Neuronal stem cell (in vitro differentiated cells): ENCODE measurements around the gene CADM2.

ENCODE experiments used
- DNase-seq: peaks from one replicate; pipeline ENCODE4 v3.0.0-alpha.2; 2013; ENCODE audit warnings: low spot score
- H2AFZ ChIP-seq: one replicate; pipeline ENCODE4 v1.6.1; 2013; ENCODE audit warnings: mild to moderate bottlenecking, low read length, inconsistent platforms
- H2AK5ac ChIP-seq: 2 replicates; pipeline ENCODE4 v1.6.1; 2013; ENCODE audit warnings: low read depth, mild to moderate bottlenecking, inconsistent platforms, low read length, moderate library complexity, mixed read lengths
- H2BK120ac ChIP-seq: 2 replicates; pipeline ENCODE4 v1.6.1; 2013; ENCODE audit warnings: low read depth, mild to moderate bottlenecking, inconsistent platforms, low read length, moderate library complexity, mixed read lengths
- H2BK12ac ChIP-seq: one replicate; pipeline ENCODE4 v1.6.1; 2013; ENCODE audit warnings: low read length, inconsistent platforms
- H2BK15ac ChIP-seq: 2 replicates; pipeline ENCODE4 v1.6.1; 2013; ENCODE audit warnings: mild to moderate bottlenecking, low read length, inconsistent platforms, mixed read lengths
- H2BK5ac ChIP-seq: one replicate; pipeline ENCODE4 v1.6.1; 2013; ENCODE audit warnings: inconsistent platforms, mild to moderate bottlenecking, low read length, moderate library complexity
- H3K14ac ChIP-seq: one replicate; pipeline ENCODE4 v1.6.1; 2013; ENCODE audit warnings: low read length, inconsistent platforms
- H3K18ac ChIP-seq: 2 replicates; pipeline ENCODE4 v1.6.1; 2013; ENCODE audit warnings: low read length, inconsistent platforms
- H3K23ac ChIP-seq: 2 replicates; pipeline ENCODE4 v1.6.1; 2013; ENCODE audit warnings: low read depth, mild to moderate bottlenecking, mixed read lengths, low read length, inconsistent platforms; ENCODE audit not compliant: poor library complexity
- H3K27ac ChIP-seq: replicated peaks from 3 replicates; pipeline ENCODE4 v1.5.1; 2013; ENCODE audit warnings: low read length, inconsistent platforms
- H3K27me3 ChIP-seq, 3 experiments: 2 replicates each; pipeline ENCODE4 v1.6.1; 2013; ENCODE audit warnings: low read length in 3 of 3, mild to moderate bottlenecking in 2 of 3, inconsistent platforms in 1 of 3, low read depth in 1 of 3, mixed read lengths in 1 of 3, moderate library complexity in 1 of 3; ENCODE audit not compliant: control insufficient read depth in 3 of 3, insufficient read depth in 3 of 3
- H3K36me3 ChIP-seq, 2 donors: replicated peaks in 1 of 2; 2 replicates each; pipeline ENCODE4 v1.6.1; 2013; ENCODE audit warnings: low read length in 2 of 2; ENCODE audit not compliant: control insufficient read depth in 2 of 2, insufficient read depth in 2 of 2
- H3K4ac ChIP-seq: 2 replicates; pipeline ENCODE4 v1.6.1; 2013; ENCODE audit warnings: inconsistent platforms, mild to moderate bottlenecking, low read length, moderate library complexity
- H3K4me1 ChIP-seq, 2 donors: 1 replicate in 1 of 2; 2 replicates in 1 of 2; pipeline ENCODE4 v1.6.1; 2013; ENCODE audit warnings: low read length in 2 of 2, low read depth in 1 of 2; ENCODE audit not compliant: control insufficient read depth in 2 of 2, insufficient read depth in 1 of 2
- H3K4me2 ChIP-seq: one replicate; pipeline ENCODE4 v1.6.1; 2013; ENCODE audit warnings: mild to moderate bottlenecking, low read length, inconsistent platforms; ENCODE audit not compliant: insufficient read depth, poor library complexity, severe bottlenecking
- H3K4me3 ChIP-seq, 2 donors: 2 replicates each; pipeline ENCODE4 v1.5.1; 2013; ENCODE audit warnings: low read length in 2 of 2, mild to moderate bottlenecking in 2 of 2, inconsistent platforms in 1 of 2, moderate library complexity in 1 of 2
- H3K79me1 ChIP-seq: one replicate; pipeline ENCODE4 v1.6.1; 2013; ENCODE audit warnings: low read depth, mild to moderate bottlenecking, inconsistent platforms, low read length, moderate library complexity
- H3K9ac ChIP-seq: one replicate; pipeline ENCODE4 v1.6.1; 2013; ENCODE audit warnings: mild to moderate bottlenecking, low read depth, low read length, inconsistent platforms; ENCODE audit not compliant: poor library complexity
- H3K9me3 ChIP-seq, 2 donors: replicated peaks in 1 of 2; 2 replicates each; pipeline versions ENCODE3 to v1.6.1; 2013; ENCODE audit warnings: low read length in 2 of 2, mild to moderate bottlenecking in 2 of 2, inconsistent platforms in 1 of 2, low read depth in 1 of 2, mixed read lengths in 1 of 2, moderate library complexity in 1 of 2; ENCODE audit not compliant: control insufficient read depth in 2 of 2, insufficient read depth in 1 of 2
- H4K8ac ChIP-seq: one replicate; pipeline ENCODE4 v1.6.1; 2013; ENCODE audit warnings: low read depth, mild to moderate bottlenecking, inconsistent platforms, low read length, moderate library complexity
- H4K91ac ChIP-seq: one replicate; pipeline ENCODE4 v1.6.1; 2013; ENCODE audit warnings: low read length, low read depth, mild to moderate bottlenecking, inconsistent platforms; ENCODE audit not compliant: poor library complexity
- WGBS, 2 donors: extraction: QIAGEN DNeasy Blood & Tissue Kit; methylation state at CpG; one replicate each; pipeline ENCODE4 v1.1.7; 2013; ENCODE audit warnings: missing lambda C conversion rate in 2 of 2, mixed read lengths in 1 of 2; ENCODE audit not compliant: insufficient read length in 2 of 2, insufficient replicate concordance in 1 of 2; ENCODE audit errors: extremely low coverage in 2 of 2; 5-methylcytosine and 5-hydroxymethylcytosine counted together

CADM2 gene

DNA sequence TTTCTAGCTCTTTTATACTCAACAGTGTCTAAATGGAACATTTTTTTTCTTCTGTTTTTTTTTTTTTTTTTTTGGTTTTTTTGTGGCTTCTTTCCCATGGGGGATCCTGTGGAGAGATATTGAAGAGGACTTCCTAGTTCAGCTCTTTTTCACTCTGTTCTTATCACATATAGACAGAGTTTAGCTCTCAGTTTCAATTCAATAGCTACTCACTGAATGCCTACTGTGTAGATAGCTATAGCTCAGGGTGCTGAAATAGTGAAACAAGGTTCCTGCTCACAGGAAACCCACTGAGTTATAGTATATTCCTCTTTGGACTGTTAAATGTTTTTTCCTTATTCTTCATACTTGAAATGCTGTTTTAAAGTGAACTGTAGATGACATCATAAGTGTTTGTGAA lies 918.8 kb downstream of the CADM2 start:
- Histone ChIP-seq H3K23ac (no peak overlapping the region), H3K4me1 (no peaks in the 10 kb centered on the region), H3K9me3 (no peaks in the 10 kb centered on the region), H2BK12ac (no peak overlapping the region), H4K8ac (no peak overlapping the region), H3K4me2 (no peak overlapping the region), H2BK5ac (no peak overlapping the region), H3K27ac (no peak overlapping the region), H3K79me1 (no peaks in the 10 kb centered on the region), H2BK15ac (no peak overlapping the region), H2BK120ac (no peak overlapping the region), H4K91ac (no peak overlapping the region), H3K18ac (no peak overlapping the region), H2AFZ (no peak overlapping the region), H3K36me3 (no peaks in the 10 kb centered on the region), H3K9ac (no peak overlapping the region), H2AK5ac (no peak overlapping the region), H3K27me3 (no peaks in the 10 kb centered on the region), H3K4me3 (no peak overlapping the region), H3K4ac (no peak overlapping the region), H3K14ac (no peak overlapping the region)
- DNase-seq, result no peak

DNA sequence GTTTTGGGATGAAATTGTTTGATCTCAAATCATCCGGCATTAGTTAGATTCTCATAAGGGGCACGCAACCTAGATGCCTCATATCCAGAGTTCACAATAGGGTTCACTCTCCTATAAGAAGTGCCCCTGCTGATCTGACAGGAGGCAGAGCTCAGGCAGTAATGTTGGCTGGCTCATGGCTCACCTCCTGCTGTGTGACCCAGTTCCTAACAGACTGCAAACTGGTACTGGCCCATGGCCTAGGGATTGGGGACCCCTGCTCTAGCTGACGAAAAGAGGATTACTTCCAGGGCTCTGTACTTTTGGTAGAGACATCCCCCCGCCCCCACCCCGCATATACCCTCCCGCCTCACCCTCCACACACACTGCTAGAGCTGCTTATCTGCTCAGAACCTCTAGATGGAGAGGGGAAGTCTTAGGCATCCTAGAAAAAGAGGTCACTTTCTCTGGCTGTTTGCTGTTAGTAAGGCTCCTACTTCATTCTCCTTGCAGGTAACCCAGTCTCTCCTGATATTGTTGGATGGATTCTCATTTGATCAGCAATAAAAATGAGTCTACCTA lies 923.1 kb downstream of the CADM2 start:
- Histone ChIP-seq H3K4me3 (no peak overlapping the region), H4K91ac (no peak overlapping the region), H3K18ac (no peak overlapping the region), H3K4me2 (no peak overlapping the region), H3K27ac (no peak overlapping the region), H2BK15ac (no peak overlapping the region), H4K8ac (no peak overlapping the region), H3K9ac (no peak overlapping the region), H3K4me1 (no peaks in the 10 kb centered on the region), H2BK120ac (no peak overlapping the region), H3K4ac (no peak overlapping the region), H2AK5ac (no peak overlapping the region), H3K27me3 (no peaks in the 10 kb centered on the region), H3K36me3 (no peaks in the 10 kb centered on the region), H2BK12ac (no peak overlapping the region), H2AFZ (no peak overlapping the region), H3K23ac (no peak overlapping the region), H3K9me3 (no peaks in the 10 kb centered on the region), H3K14ac (no peak overlapping the region), H3K79me1 (no peaks in the 10 kb centered on the region), H2BK5ac (no peak overlapping the region)
- no peak for DNase-seq
- no CpG with 5 or more reads among the region's 6 CpGs for whole genome bisulfite sequencing, 2 donors

DNA sequence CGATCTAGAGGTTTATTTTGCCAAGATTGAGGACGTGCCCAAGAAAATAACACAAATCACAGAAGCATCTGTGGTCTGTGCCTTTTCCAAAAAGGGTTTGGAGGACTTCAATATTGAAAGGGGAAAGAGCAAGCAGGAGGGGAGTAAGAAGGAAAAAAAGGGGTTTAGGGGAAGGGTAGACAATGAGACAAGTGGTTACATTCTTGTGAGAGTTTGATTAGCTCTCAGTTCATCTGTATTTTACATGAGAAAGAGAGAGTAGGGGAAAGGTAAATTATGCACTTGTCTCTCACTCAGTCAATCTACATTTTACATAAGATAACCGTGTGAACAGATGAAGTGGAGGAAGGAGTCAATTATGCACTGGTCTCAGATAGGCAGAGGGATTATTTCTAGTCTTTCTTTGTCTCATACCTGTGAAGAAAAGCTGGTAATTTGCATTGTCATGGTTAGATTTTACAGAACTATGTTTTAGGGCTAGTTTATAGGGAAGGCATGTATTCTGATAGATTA lies 931.3 kb downstream of the CADM2 start:
- Histone ChIP-seq H3K4ac (no peak overlapping the region), H3K18ac (no peak overlapping the region), H3K36me3 (no peaks in the 10 kb centered on the region), H2BK15ac (no peak overlapping the region), H3K27ac (no peak overlapping the region), H3K79me1 (no peaks in the 10 kb centered on the region), H2BK12ac (no peak overlapping the region), H3K4me2 (no peak overlapping the region), H3K27me3 (no peaks in the 10 kb centered on the region), H3K4me3 (no peak overlapping the region), H3K9ac (no peak overlapping the region), H2BK5ac (no peak overlapping the region), H3K9me3 (no peaks in the 10 kb centered on the region), H4K8ac (no peak overlapping the region), H3K23ac (no peak overlapping the region), H3K4me1 (peaks cover 0 to 2% of the 10 kb centered on the region in 2 donors), H3K14ac (no peak overlapping the region), H2AFZ (no peak overlapping the region), H4K91ac (no peak overlapping the region), H2AK5ac (no peak overlapping the region), H2BK120ac (no peak overlapping the region)
- no peak for DNase-seq
- no CpG with 5 or more reads among the region's 3 CpGs for WGBS, 2 donors

DNA sequence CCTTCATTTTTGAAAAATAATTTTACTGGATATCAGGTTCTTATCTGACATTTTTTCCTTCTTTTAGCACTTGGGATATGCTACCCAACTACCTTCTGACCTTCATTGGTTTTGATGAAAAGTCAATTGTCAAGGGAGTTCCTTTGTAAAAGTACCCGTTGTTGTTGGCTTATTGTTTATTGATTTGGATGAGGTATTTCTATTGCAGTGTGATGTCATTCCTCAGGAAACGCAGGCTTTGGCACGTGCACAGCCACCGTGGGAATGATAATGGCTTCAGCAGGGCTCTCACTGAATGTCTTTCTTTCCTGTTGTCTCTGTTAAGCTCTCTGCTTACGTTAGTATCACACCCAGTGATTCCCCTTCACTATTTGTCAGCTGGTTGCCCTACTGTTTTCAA lies 944.6 kb downstream of the CADM2 start:
- Histone ChIP-seq H2BK15ac (no peak overlapping the region), H2BK5ac (no peak overlapping the region), H3K4ac (no peak overlapping the region), H2AK5ac (no peak overlapping the region), H3K14ac (no peak overlapping the region), H4K91ac (no peak overlapping the region), H4K8ac (no peak overlapping the region), H3K27me3 (no peaks in the 10 kb centered on the region), H3K4me1 (peaks cover 0 to 1% of the 10 kb centered on the region in 2 donors), H3K27ac (no peak overlapping the region), H2AFZ (peak overlapping the region; percentile 62), H2BK120ac (no peak overlapping the region), H3K79me1 (no peaks in the 10 kb centered on the region), H2BK12ac (no peak overlapping the region), H3K36me3 (no peaks in the 10 kb centered on the region), H3K9ac (no peak overlapping the region), H3K23ac (no peak overlapping the region), H3K4me2 (no peak overlapping the region), H3K4me3 (peak overlapping the region in 1 of 2 donors; percentile 22), H3K9me3 (no peaks in the 10 kb centered on the region), H3K18ac (no peak overlapping the region)
- WGBS, 2 donors, result no CpG with 5 or more reads among the region's 5 CpGs
- no peak for DNase-seq
